Astrocyte of the spinal cord (primary cell): Measurements from ENCODE around the gene TMEM198.

Experiments
- DNase-seq: peaks from one replicate; pipeline ENCODE4 v3.0.0; 2011; ENCODE audit warnings: low read depth, low spot score
- H3K4me3 ChIP-seq: 2 replicates; pipeline ENCODE4 v1.5.1; 2011; ENCODE audit warnings: low read depth, mild to moderate bottlenecking, low read length, moderate library complexity
- CTCF ChIP-seq: IDR thresholded peaks from 2 replicates; pipeline ENCODE4 v1.5.1; 2012; ENCODE audit warnings: low read depth, mild to moderate bottlenecking, low read length, inconsistent platforms
- in situ Hi-C: cut with HindIII; loops from 2 replicates; pipeline ENCODE4 v1.10.0; 2017; ENCODE audit warnings: low sequenced_read_pairs

TMEM198 gene

GRCh38 chr2:219514196-219514761 lies 29.5 kb upstream of the TMEM198 start, which contains the start of gene ASIC4:
ASIC4 (plus strand) TSS chr2:219514482; CDS start chr2:219514725, 243 bp downstream.
- no peak within 1 kb of the TSS for H3K4me3 ChIP-seq
- in situ Hi-C loops, result no loop called here
- no peak for TF ChIP-seq CTCF
- no peak for DNase-seq

GRCh38 chr2:219514836-219515235 lies 29.0 kb upstream of the TMEM198 start:
- in situ Hi-C loops, result no loop called here
- DNase-seq, result no peak
- no peak for TF ChIP-seq CTCF
- no peak overlapping the region for H3K4me3 ChIP-seq

- H3K4me3 ChIP-seq, result no peak overlapping the region
- TF ChIP-seq CTCF, result no peak
- DNase-seq, result no peak
- in situ Hi-C loops, result no loop called here
These were observed 27.8 kb upstream of the TMEM198 start for GRCh38 chr2:219515874-219516629.

- H3K4me3 ChIP-seq, result no peak overlapping the region
- no peak for TF ChIP-seq CTCF
- no peak for DNase-seq
- in situ Hi-C loops, result no loop called here
These were observed 26.9 kb upstream of the TMEM198 start for GRCh38 chr2:219516888-219517287.

- no peak for DNase-seq
- no peak for TF ChIP-seq CTCF
- in situ Hi-C loops, result no loop called here
- H3K4me3 ChIP-seq, result no peak overlapping the region
These were observed 25.7 kb upstream of the TMEM198 start for GRCh38 chr2:219517954-219518778.

- TF ChIP-seq CTCF, result no peak
- no peak overlapping the region for H3K4me3 ChIP-seq
- DNase-seq, result no peak
- in situ Hi-C loops, result no loop called here
These were observed 24.3 kb upstream of the TMEM198 start for GRCh38 chr2:219519526-219519916.
